GM12865 (cell line): ENCODE data around the gene MEF2D.

Experiments
- DNase-seq: peaks from one replicate; pipeline ENCODE4 v3.0.0; 2010; ENCODE audit warnings: low read depth
- H3K4me3 ChIP-seq: 2 replicates; pipeline ENCODE4 v1.5.1; 2011; ENCODE audit warnings: mild to moderate bottlenecking, low read depth, low read length, control low read depth
- CTCF ChIP-seq: IDR thresholded peaks from 2 replicates; pipeline ENCODE4 v1.5.1; 2011; ENCODE audit warnings: low read length, control low read depth, low read depth, inconsistent platforms; ENCODE audit not compliant: insufficient read depth; ENCODE audit errors: missing control alignments

Gene MEF2D

GRCh38 chr1:156451505-156452160 is 48.9 kb downstream of the MEF2D start:
- no peak for DNase-seq
- TF ChIP-seq CTCF, result no peak

GRCh38 chr1:156448134-156448967 is 52.2 kb downstream of the MEF2D start:
- TF ChIP-seq CTCF, result no peak
- no peak overlapping the region for H3K4me3 ChIP-seq
- DNase-seq, result no peak

More at GRCh38 chr1:156451505-156452160, 48.9 kb downstream of the MEF2D start:
- no peak overlapping the region for H3K4me3 ChIP-seq

- TF ChIP-seq CTCF, result peak; percentile 98
- DNase-seq, result peak; percentile 76
- H3K4me3 ChIP-seq, result no peak overlapping the region
Measured at GRCh38 chr1:156445789-156446263, 54.7 kb downstream of the MEF2D start.

- no peak overlapping the region for H3K4me3 ChIP-seq
- peak; percentile 37 for TF ChIP-seq CTCF
- peak; percentile 45 for DNase-seq
Measured at GRCh38 chr1:156444407-156445001, 56.1 kb downstream of the MEF2D start.

GRCh38 chr1:156443286-156443685 is 57.3 kb downstream of the MEF2D start:
- no peak overlapping the region for H3K4me3 ChIP-seq
- no peak for TF ChIP-seq CTCF

GRCh38 chr1:156440654-156441437 is 59.7 kb downstream of the MEF2D start:
- TF ChIP-seq CTCF, result no peak
- DNase-seq, result no peak
- H3K4me3 ChIP-seq, result no peak overlapping the region

More at GRCh38 chr1:156443286-156443685, 57.3 kb downstream of the MEF2D start:
- DNase-seq, result no peak
